ENCODE results near the gene FAM216B.

The FAM216B gene

DNA sequence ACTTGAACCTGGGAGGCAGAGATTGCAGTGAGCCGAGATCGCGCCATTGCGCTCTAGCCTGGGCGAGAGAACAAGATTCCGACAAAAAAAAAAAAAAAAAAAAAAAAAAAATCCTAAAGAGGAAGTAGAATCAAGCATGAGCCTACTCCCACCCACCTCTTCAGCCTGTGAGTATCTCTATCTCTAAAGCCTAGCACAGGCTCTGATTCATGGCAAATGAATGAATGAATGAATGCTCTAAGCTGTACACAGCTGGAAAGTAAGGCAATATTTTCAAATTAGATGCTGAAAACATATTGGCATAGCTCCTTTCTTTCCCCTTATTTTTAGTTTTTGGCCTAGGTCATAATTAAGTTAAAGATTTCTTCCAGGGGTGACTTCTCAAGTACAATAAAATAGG is 35.7 kb upstream of the FAM216B start:
- TF ChIP-seq, protein P1, sequence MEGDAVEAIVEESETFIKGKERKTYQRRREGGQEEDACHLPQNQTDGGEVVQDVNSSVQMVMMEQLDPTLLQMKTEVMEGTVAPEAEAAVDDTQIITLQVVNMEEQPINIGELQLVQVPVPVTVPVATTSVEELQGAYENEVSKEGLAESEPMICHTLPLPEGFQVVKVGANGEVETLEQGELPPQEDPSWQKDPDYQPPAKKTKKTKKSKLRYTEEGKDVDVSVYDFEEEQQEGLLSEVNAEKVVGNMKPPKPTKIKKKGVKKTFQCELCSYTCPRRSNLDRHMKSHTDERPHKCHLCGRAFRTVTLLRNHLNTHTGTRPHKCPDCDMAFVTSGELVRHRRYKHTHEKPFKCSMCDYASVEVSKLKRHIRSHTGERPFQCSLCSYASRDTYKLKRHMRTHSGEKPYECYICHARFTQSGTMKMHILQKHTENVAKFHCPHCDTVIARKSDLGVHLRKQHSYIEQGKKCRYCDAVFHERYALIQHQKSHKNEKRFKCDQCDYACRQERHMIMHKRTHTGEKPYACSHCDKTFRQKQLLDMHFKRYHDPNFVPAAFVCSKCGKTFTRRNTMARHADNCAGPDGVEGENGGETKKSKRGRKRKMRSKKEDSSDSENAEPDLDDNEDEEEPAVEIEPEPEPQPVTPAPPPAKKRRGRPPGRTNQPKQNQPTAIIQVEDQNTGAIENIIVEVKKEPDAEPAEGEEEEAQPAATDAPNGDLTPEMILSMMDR (IDR thresholded peaks at IDR 0.05; ENCODE audit: low read length): no peak
- no peak for TF ChIP-seq EZH2 (IDR thresholded peaks at IDR 0.05; ENCODE audit: borderline replicate concordance, low read length)

DNA sequence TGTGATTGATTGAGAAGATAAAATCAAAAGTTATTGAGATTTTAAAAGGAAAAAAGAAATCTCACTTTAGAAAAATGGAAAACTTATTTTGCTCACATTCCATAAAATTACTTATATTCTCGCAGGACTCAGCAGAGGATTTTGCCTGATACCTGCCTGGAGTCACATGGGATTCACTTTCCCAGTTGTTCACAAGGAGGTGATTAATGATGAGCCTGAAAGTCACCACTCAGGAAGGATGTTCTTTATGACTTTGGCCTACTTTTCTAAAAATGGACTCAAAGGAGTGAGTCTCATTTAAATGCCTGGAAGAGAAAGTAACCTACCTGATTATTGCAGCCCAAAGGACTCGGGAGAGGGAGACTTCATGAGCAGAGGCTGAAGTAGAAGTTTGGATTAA is 34.5 kb upstream of the FAM216B start:
- Histone ChIP-seq H3K4me1 (ENCODE audit: insufficient read depth, low read length, severe bottlenecking) (no peaks in the 10 kb centered on the region), H3K36me3 (ENCODE audit: insufficient read depth, low read length) (no peaks in the 10 kb centered on the region), H3K9me3 (ENCODE audit: low read length) (no peaks in the 10 kb centered on the region), H3K79me2 (ENCODE audit: insufficient read depth, low read length) (no peaks in the 10 kb centered on the region), H3K4me3 (ENCODE audit: low read depth, low read length, poor library complexity, severe bottlenecking) (no peak overlapping the region), H3K9me2 (ENCODE audit: low read depth, low read length) (no peaks in the 10 kb centered on the region), H4K20me1 (ENCODE audit: insufficient read depth, low read length) (no peaks in the 10 kb centered on the region), H3K27me3 (ENCODE audit: insufficient read depth, low read length) (no peaks in the 10 kb centered on the region), H3K9ac (ENCODE audit: low read length) (no peak overlapping the region), H3F3A (ENCODE audit: insufficient read depth, low read length) (no peaks in the 10 kb centered on the region), H3K27ac (ENCODE audit: low read depth, low read length, poor library complexity, severe bottlenecking) (no peak overlapping the region), H3K4me2 (ENCODE audit: low read length) (no peak overlapping the region), H2AFZ (ENCODE audit: low read length) (no peak overlapping the region)
- TF ChIP-seq EZH2 (IDR thresholded peaks at IDR 0.05; ENCODE audit: borderline replicate concordance, low read length): no peak
- TF ChIP-seq, protein P1 (IDR thresholded peaks at IDR 0.05; ENCODE audit: low read length): no peak

More for the DNA sequence above, 35.7 kb upstream of the FAM216B start:
- Histone ChIP-seq H3K79me2 (ENCODE audit: insufficient read depth, low read length) (no peaks in the 10 kb centered on the region), H4K20me1 (ENCODE audit: insufficient read depth, low read length) (no peaks in the 10 kb centered on the region), H3K9me3 (ENCODE audit: low read length) (no peaks in the 10 kb centered on the region), H2AFZ (ENCODE audit: low read length) (no peak overlapping the region), H3K36me3 (ENCODE audit: insufficient read depth, low read length) (no peaks in the 10 kb centered on the region), H3K4me3 (ENCODE audit: low read depth, low read length, poor library complexity, severe bottlenecking) (no peak overlapping the region), H3K9me2 (ENCODE audit: low read depth, low read length) (no peaks in the 10 kb centered on the region), H3K27ac (ENCODE audit: low read depth, low read length, poor library complexity, severe bottlenecking) (no peak overlapping the region), H3F3A (ENCODE audit: insufficient read depth, low read length) (no peaks in the 10 kb centered on the region), H3K4me2 (ENCODE audit: low read length) (no peak overlapping the region), H3K27me3 (ENCODE audit: insufficient read depth, low read length) (no peaks in the 10 kb centered on the region), H3K9ac (ENCODE audit: low read length) (no peak overlapping the region), H3K4me1 (ENCODE audit: insufficient read depth, low read length, severe bottlenecking) (no peaks in the 10 kb centered on the region)

DNA sequence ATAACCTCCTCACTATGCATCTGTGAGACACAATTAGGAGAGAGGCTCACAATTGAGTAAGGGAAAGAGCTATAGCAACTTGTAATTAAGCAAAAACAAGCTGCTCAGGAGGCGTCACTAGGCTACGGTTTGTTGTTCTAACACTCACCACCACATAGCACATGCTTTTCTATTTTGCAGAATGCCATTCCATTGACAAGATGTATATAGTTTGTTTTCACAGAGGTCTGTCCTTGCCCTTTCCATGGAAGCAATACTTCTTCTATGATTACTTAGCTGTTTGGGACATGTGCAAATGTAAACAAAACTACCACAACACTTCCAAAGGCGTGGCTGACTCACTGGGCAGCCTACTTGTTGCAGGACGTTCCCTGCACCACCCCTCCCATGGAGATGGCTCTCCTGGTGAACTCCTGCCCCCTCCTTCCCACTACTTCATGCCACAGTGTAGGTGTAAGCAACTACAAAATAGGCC is 33.9 kb upstream of the FAM216B start:
- no peaks in the 10 kb centered on the region for H3K36me3 ChIP-seq (ENCODE audit: insufficient read depth, low read length)
- H3K27me3 ChIP-seq (ENCODE audit: insufficient read depth, low read length): no peaks in the 10 kb centered on the region
- H3F3A ChIP-seq (ENCODE audit: insufficient read depth, low read length): no peaks in the 10 kb centered on the region
- no peaks in the 10 kb centered on the region for H3K79me2 ChIP-seq (ENCODE audit: insufficient read depth, low read length)
- no peak overlapping the region for H3K9ac ChIP-seq (ENCODE audit: low read length)
- no peaks in the 10 kb centered on the region for H3K9me3 ChIP-seq (ENCODE audit: low read length)
- no peak overlapping the region for H2AFZ ChIP-seq (ENCODE audit: low read length)
- H3K4me3 ChIP-seq (ENCODE audit: low read depth, low read length, poor library complexity, severe bottlenecking): no peak overlapping the region
- H3K27ac ChIP-seq (ENCODE audit: low read depth, low read length, poor library complexity, severe bottlenecking): no peak overlapping the region
- no peaks in the 10 kb centered on the region for H4K20me1 ChIP-seq (ENCODE audit: insufficient read depth, low read length)
- no peak overlapping the region for H3K4me2 ChIP-seq (ENCODE audit: low read length)
- H3K9me2 ChIP-seq (ENCODE audit: low read depth, low read length): no peaks in the 10 kb centered on the region
- no peaks in the 10 kb centered on the region for H3K4me1 ChIP-seq (ENCODE audit: insufficient read depth, low read length, severe bottlenecking)
- TF ChIP-seq EZH2 (IDR thresholded peaks at IDR 0.05; ENCODE audit: borderline replicate concordance, low read length): no peak
- TF ChIP-seq, protein P1 (IDR thresholded peaks at IDR 0.05; ENCODE audit: low read length): no peak

Data from OCI-LY1 (cell line).